Measurements from ENCODE around the gene ZNF654.
A peak's percentile ranks its signal among the peaks of the same experiment; 100 is the strongest.
"Not testable (repeated sequence)": the region's sequence is repeated elsewhere in the genome, so short reads cannot be mapped to it uniquely, and the experiment has no call there.

The ZNF654 gene

GRCh38 chr3:88058581-88059379, at the start of gene ZNF654, which contains the start of gene CGGBP1:
Gene ZNF654, plus strand, starts transcription at chr3:88059255. Its CDS starts 65 bp downstream, at chr3:88059320.
Gene CGGBP1, minus strand, starts transcription at chr3:88059005. Its CDS starts 3,029 bp downstream, at chr3:88055976.
- peak; percentile 97 for DNase-seq

- DNase-seq, result no peak
Measured at GRCh38 chr3:88010810-88011209, 48.2 kb upstream of the ZNF654 start.

GRCh38 chr3:88013592-88013991, 45.5 kb upstream of the ZNF654 start:
- no peak for DNase-seq

GRCh38 chr3:88015656-88016055, 43.4 kb upstream of the ZNF654 start:
- DNase-seq, result not testable (repeated sequence)

- DNase-seq, result no peak
Measured at GRCh38 chr3:88019024-88019423, 40.0 kb upstream of the ZNF654 start.

- no peak for DNase-seq
Measured at GRCh38 chr3:88025001-88025552, 34.0 kb upstream of the ZNF654 start.

GRCh38 chr3:88028876-88029275, 30.2 kb upstream of the ZNF654 start:
- DNase-seq, result no peak

GRCh38 chr3:88030210-88030609, 28.8 kb upstream of the ZNF654 start:
- no peak for DNase-seq

GRCh38 chr3:88031642-88032077, 27.4 kb upstream of the ZNF654 start:
- peak; percentile 20 for DNase-seq

GRCh38 chr3:88032245-88032644, 26.8 kb upstream of the ZNF654 start:
- DNase-seq, result no peak

GRCh38 chr3:88033079-88033478, 26.0 kb upstream of the ZNF654 start:
- DNase-seq, result no peak

- no peak for DNase-seq
Measured at GRCh38 chr3:88033808-88034207, 25.2 kb upstream of the ZNF654 start.

- DNase-seq, result no peak
Measured at GRCh38 chr3:88034491-88035275, 24.4 kb upstream of the ZNF654 start.

GRCh38 chr3:88036221-88036620, 22.8 kb upstream of the ZNF654 start:
- no peak for DNase-seq

- no peak for DNase-seq
Measured at GRCh38 chr3:88038566-88038965, 20.5 kb upstream of the ZNF654 start.

GRCh38 chr3:88040529-88040928, 18.5 kb upstream of the ZNF654 start:
- DNase-seq, result no peak

GRCh38 chr3:88041005-88041404, 18.1 kb upstream of the ZNF654 start:
- no peak for DNase-seq

- no peak for DNase-seq
Measured at GRCh38 chr3:88044411-88044810, 14.6 kb upstream of the ZNF654 start.

- no peak for DNase-seq
Measured at GRCh38 chr3:88046766-88047165, 12.3 kb upstream of the ZNF654 start.

GRCh38 chr3:88057630-88058305, 1.3 kb upstream of the ZNF654 start:
- DNase-seq, result no peak

- no peak for DNase-seq
Measured at GRCh38 chr3:88058306-88058580, 812 bp upstream of the ZNF654 start.

GRCh38 chr3:88059380-88060170, 520 bp downstream of the ZNF654 start:
- DNase-seq, result no peak
